ENCODE data around the gene NCAM2.

DNA sequence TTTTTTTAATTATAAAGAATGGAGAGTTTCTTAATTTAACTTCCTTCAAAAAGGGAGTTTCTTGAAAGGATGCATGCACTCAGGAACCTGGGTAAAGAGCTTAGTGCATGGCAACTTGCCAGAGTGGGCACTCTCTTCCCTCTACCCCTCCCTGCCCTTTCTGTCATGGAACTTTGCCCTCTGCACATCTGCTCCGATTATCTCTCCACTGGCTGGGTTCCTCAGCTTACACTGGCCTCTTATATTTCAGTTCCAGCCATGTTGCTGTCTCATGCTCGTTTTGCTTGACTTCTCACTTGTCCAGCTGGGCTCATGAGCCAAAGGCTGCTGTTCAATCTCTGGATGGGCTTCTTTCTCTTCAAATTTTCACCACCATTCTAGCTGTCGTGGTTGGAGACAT lies 87.0 kb downstream of the NCAM2 start:
- TF ChIP-seq CTCF (IDR thresholded peaks at IDR 0.05; ENCODE audit: insufficient read depth, low read length) (no peak), POLR2AphosphoS5 (IDR thresholded peaks at IDR 0.05; ENCODE audit: low read depth) (no peak), REST (IDR thresholded peaks at IDR 0.05; ENCODE audit: insufficient replicate concordance, low read depth) (no peak)

Data from HL-60 (cell line).